Measurements from ENCODE around the gene GALNT16. TPM values are rescaled to one million over a fixed set of nuclear protein-coding genes. Genes with fewer than 3 reads are reported as not detected.
A peak's percentile ranks its signal among the peaks of the same experiment; 100 is the strongest.

GALNT16 gene
- total RNA-seq, 4 donors from 2014 or later, result 8.3 to 11.7 (median 10.7) TPM

DNA sequence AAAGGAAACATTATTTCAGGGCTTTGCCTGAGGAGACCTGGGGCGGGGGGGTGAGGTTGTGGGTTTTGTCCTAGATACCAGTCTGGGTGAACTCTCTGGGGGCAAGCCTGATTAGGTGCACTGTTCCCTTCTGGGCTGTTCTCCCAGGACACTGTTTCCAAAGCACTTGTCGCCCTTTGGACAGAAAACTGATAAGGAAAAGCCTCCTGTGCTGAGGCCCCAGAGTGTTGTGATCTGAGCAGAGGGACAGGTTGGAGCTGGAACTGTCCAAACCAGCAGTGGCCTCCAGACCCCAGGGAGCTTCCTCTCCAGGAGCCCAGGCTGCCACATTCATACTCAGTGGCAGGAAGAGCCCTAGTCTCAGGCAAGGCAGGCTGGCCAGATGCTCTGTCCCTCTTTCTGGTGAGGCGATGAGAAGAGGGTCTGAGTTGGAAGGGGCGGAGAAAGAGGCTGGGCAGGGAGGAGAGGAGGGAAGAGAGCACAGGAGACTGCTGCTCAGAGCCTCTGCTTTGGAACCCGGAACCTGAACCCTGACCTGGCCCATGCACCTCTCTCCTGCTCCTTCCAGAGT, 1.9 kb downstream of the GALNT16 start:
- H3K4me1 ChIP-seq, result peaks cover 0 to 42% (median 13%) of the 10 kb centered on the region in 4 donors
- peak overlapping the region in 3 of 4 donors; percentile 10 to 66 (median 66) for H3K27ac ChIP-seq
- no peaks in the 10 kb centered on the region for H3K9me3 ChIP-seq
- no peaks in the 10 kb centered on the region for H3K36me3 ChIP-seq
- TF ChIP-seq, protein P1, sequence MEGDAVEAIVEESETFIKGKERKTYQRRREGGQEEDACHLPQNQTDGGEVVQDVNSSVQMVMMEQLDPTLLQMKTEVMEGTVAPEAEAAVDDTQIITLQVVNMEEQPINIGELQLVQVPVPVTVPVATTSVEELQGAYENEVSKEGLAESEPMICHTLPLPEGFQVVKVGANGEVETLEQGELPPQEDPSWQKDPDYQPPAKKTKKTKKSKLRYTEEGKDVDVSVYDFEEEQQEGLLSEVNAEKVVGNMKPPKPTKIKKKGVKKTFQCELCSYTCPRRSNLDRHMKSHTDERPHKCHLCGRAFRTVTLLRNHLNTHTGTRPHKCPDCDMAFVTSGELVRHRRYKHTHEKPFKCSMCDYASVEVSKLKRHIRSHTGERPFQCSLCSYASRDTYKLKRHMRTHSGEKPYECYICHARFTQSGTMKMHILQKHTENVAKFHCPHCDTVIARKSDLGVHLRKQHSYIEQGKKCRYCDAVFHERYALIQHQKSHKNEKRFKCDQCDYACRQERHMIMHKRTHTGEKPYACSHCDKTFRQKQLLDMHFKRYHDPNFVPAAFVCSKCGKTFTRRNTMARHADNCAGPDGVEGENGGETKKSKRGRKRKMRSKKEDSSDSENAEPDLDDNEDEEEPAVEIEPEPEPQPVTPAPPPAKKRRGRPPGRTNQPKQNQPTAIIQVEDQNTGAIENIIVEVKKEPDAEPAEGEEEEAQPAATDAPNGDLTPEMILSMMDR (IDR thresholded peaks at IDR 0.05), result no peak
- TF ChIP-seq EP300 (IDR thresholded peaks at IDR 0.05), result no peak
- TF ChIP-seq POLR2A (IDR thresholded peaks at IDR 0.05), result no peak
- peaks cover 0 to 54% of the 10 kb centered on the region in 2 donors for H3K27me3 ChIP-seq
- H3K4me3 ChIP-seq, result peak overlapping the region in 2 of 4 donors; percentile 55 to 61
- no peak for DNase-seq (ENCODE audit: low spot score in 2 of 2)
- WGBS, 2 donors, result 15 to 36% methylated on average over 5 of the region's 5 CpGs

DNA sequence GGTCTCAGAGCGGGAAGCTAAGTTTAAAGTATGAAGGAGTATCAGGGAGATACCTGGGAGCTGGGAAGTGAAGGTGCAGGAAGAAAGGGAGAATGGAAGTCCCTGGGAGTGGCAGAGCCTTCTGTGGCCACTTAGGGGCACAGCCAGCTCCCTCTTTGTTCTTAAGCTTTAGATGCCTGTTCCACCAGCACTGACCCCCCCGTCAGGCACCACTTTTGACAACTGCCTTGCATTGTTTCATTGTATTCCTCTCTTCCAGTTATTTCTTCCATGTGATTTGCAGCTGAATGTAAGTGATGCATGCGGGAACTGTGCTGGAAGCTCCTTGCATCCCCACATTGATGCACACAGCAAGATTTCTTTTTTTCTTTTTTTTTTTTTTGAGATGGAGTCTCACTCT, 2.6 kb downstream of the GALNT16 start:
- Histone ChIP-seq H3K4me1 (peaks cover 0 to 42% (median 13%) of the 10 kb centered on the region in 4 donors), H3K9me3 (no peaks in the 10 kb centered on the region), H3K27ac (peak overlapping the region in 3 of 4 donors; percentile 10 to 66 (median 66)), H3K36me3 (no peaks in the 10 kb centered on the region), H3K4me3 (no peak overlapping the region), H3K27me3 (peaks cover 0 to 54% of the 10 kb centered on the region in 2 donors)
- 67% methylated on average over 3 of the region's 3 CpGs for WGBS, 2 donors
- TF ChIP-seq, protein P1 (IDR thresholded peaks at IDR 0.05), result no peak
- TF ChIP-seq POLR2A (IDR thresholded peaks at IDR 0.05), result no peak
- no peak for TF ChIP-seq EP300 (IDR thresholded peaks at IDR 0.05)
- no peak for DNase-seq (ENCODE audit: low spot score in 2 of 2)

DNA sequence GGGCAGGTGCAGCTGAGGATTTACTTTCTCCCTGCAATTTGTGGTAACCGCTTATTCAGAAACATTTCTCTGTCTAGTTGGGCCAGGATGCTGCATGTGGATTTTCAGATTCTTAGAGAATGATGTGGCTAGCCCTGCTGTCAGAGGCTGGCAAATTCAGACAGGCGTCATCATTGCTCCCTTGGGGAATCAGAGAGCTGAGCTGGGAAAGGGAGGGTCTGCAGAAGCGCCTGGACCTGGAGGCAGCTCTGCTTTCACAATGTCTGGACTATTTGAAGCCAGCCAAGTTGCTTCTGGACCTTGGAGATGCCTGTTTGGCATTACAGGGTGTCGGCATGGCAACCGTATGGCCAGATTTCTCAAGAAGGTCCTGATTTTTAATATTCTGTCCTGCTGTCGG, 3.4 kb downstream of the GALNT16 start:
- Histone ChIP-seq H3K9me3 (no peaks in the 10 kb centered on the region), H3K4me1 (peaks cover 0 to 42% (median 13%) of the 10 kb centered on the region in 4 donors), H3K36me3 (no peaks in the 10 kb centered on the region), H3K27ac (peak overlapping the region in 2 of 4 donors; percentile 30 to 66), H3K4me3 (no peak overlapping the region), H3K27me3 (peaks cover 0 to 54% of the 10 kb centered on the region in 2 donors)
- peak; percentile 54 to 72 for DNase-seq (ENCODE audit: low spot score in 2 of 2)
- TF ChIP-seq EP300 (IDR thresholded peaks at IDR 0.05) (peak in 1 of 2 donors; percentile 81), POLR2A (IDR thresholded peaks at IDR 0.05) (no peak)
- TF ChIP-seq, protein P1 (IDR thresholded peaks at IDR 0.05), result no peak
- 63% methylated on average over 6 of the region's 6 CpGs for WGBS, 2 donors

GRCh38 chr14:69263771-69264170, 3.8 kb downstream of the GALNT16 start:
- Histone ChIP-seq H3K36me3 (no peaks in the 10 kb centered on the region), H3K4me3 (no peak overlapping the region), H3K27ac (peak overlapping the region in 1 of 4 donors; percentile 18), H3K27me3 (peaks cover 0 to 52% of the 10 kb centered on the region in 2 donors), H3K9me3 (no peaks in the 10 kb centered on the region), H3K4me1 (peaks cover 0 to 42% (median 13%) of the 10 kb centered on the region in 4 donors)
- TF ChIP-seq EP300 (IDR thresholded peaks at IDR 0.05), result no peak
- no peak for TF ChIP-seq POLR2A (IDR thresholded peaks at IDR 0.05)
- TF ChIP-seq, protein P1 (IDR thresholded peaks at IDR 0.05), result no peak
- no peak for DNase-seq (ENCODE audit: low spot score in 2 of 2)
- 66 to 82% methylated on average over 8 of the region's 8 CpGs for WGBS, 2 donors

DNA sequence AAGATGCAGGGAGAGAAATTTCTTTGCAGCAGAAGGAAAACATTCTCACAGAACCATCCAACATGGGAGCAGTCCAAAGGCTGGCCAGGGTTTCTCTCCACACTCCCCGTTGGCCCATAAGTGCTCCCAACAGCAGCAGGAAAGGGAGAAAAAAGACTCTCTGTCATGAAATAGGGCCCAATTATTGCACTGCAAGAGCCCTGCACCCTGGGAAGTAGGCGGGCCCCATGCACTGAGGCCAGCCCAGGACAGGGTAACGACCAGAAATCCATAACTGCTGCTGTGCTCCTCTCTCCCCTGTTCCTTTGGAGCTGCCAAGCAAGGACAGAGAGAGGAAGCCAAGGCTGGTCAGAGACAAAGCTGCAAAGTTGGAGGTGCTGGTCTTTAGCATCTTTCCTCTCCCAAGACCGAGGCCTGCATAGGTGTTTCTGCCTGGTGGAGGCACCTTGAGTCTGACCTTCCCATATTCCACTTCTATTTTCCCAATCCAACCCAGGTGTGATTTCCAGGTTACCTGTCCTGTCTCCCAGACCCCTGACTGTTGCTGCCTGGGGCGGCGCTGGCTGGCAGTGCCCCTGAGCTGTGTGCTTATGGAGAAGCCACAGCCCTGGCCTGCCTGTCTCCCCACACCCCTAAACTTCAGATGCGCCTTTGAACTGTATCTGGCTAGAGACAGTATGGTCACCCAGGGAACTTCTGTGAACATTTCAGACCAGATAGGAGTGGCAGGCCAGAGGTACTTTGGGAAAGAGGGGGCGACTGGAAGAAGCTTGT, 6.8 kb downstream of the GALNT16 start:
- 69 to 71% methylated on average over 8 of the region's 8 CpGs for WGBS, 2 donors
- DNase-seq (ENCODE audit: low spot score in 2 of 2), result no peak
- Histone ChIP-seq H3K36me3 (no peaks in the 10 kb centered on the region), H3K27ac (no peak overlapping the region), H3K27me3 (peaks cover 0 to 22% of the 10 kb centered on the region in 2 donors), H3K4me3 (no peak overlapping the region), H3K9me3 (no peaks in the 10 kb centered on the region), H3K4me1 (peaks cover 0 to 15% (median 0%) of the 10 kb centered on the region in 4 donors)
- TF ChIP-seq, protein P1 (IDR thresholded peaks at IDR 0.05), result no peak
- TF ChIP-seq EP300 (IDR thresholded peaks at IDR 0.05) (no peak), POLR2A (IDR thresholded peaks at IDR 0.05) (no peak)

Data from tibial nerve (tissue), 4 donors.